Natural killer cell (primary cell): ENCODE data around the gene TMEM223. TPM values are rescaled to one million over a fixed set of nuclear protein-coding genes. Genes with fewer than 3 reads are reported as not detected.
A peak's percentile ranks its signal among the peaks of the same experiment; 100 is the strongest.

Experiments used
- ATAC-seq, 3 donors: fragments of 150-1000 bp in 2 of 3; fragments of 200-7000 bp in 1 of 3; cut with Tn5 transposase; 1 replicate in 1 of 3; 2 replicates in 2 of 3; pipeline ENCODE4 v1.10.0; 2021; ENCODE audit warnings: mild to moderate bottlenecking in 2 of 3, moderate library complexity in 2 of 3
- DNase-seq, 2 donors: peaks; one replicate each; pipeline versions ENCODE4 v3.0.0 to v3.0.0-alpha.2; 2013 to 2021; ENCODE audit warnings: mixed read lengths in 1 of 2
- H3K27ac ChIP-seq: one replicate; pipeline ENCODE4 v1.5.1; 2013; ENCODE audit warnings: mild to moderate bottlenecking, low read length
- H3K27me3 ChIP-seq: one replicate; pipeline ENCODE4 v1.6.1; 2013; ENCODE audit warnings: low read length; ENCODE audit not compliant: control insufficient read depth, insufficient read depth
- H3K36me3 ChIP-seq: one replicate; pipeline ENCODE4 v1.6.1; 2013; ENCODE audit warnings: low read length; ENCODE audit not compliant: control insufficient read depth, insufficient read depth
- H3K4me1 ChIP-seq: one replicate; pipeline ENCODE4 v1.6.1; 2013; ENCODE audit warnings: low read length; ENCODE audit not compliant: control insufficient read depth, insufficient read depth
- H3K4me3 ChIP-seq: one replicate; pipeline ENCODE4 v1.5.1; 2013; ENCODE audit warnings: low read length
- H3K9me3 ChIP-seq: one replicate; pipeline ENCODE4 v1.6.1; 2013; ENCODE audit warnings: low read length; ENCODE audit not compliant: control insufficient read depth, insufficient read depth
- H3K27ac Mint-ChIP-seq, 2 donors: one replicate each; pipeline ENCODE4 v1.8.0; 2022; ENCODE audit warnings: mild to moderate bottlenecking in 2 of 2, mixed read lengths in 2 of 2, moderate library complexity in 1 of 2
- H3K27me3 Mint-ChIP-seq, 2 donors: one replicate each; pipeline ENCODE4 v1.8.0; 2022; ENCODE audit warnings: low read depth in 2 of 2, mixed read lengths in 2 of 2
- H3K36me3 Mint-ChIP-seq: one replicate; pipeline ENCODE4 v1.8.0; 2022; ENCODE audit warnings: mixed read lengths
- H3K4me1 Mint-ChIP-seq, 2 donors: one replicate each; pipeline ENCODE4 v1.8.0; 2022; ENCODE audit warnings: mixed read lengths in 2 of 2
- H3K4me3 Mint-ChIP-seq: one replicate; pipeline ENCODE4 v1.8.0; 2022; ENCODE audit warnings: mild to moderate bottlenecking, moderate library complexity, mixed read lengths
- H3K9me3 Mint-ChIP-seq, 2 donors: one replicate each; pipeline ENCODE4 v1.8.0; 2022; ENCODE audit warnings: mixed read lengths in 2 of 2
- WGBS: methylation state at CpG from one replicate; pipeline ENCODE4 v1.1.7; 2013; ENCODE audit warnings: missing lambda C conversion rate; ENCODE audit not compliant: insufficient coverage; 5-methylcytosine and 5-hydroxymethylcytosine counted together
- intact Hi-C: fragments of 100-400 bp; cut with micrococcal nuclease; formaldehyde crosslinking; loops from one replicate; pipeline ENCODE4 v1.14.2; 2022
- total RNA-seq, 4 donors: library from RNA; stranded (reverse); fragments of 120-200 nt in 1 of 4; gene quantifications; one replicate each; pipeline versions ENCODE4 v1.2.3 to v1.2.4, GENCODE V29; 2013 to 2022
- TF ChIP-seq, protein P1 (sequence below): fragments of 200-600 bp; IDR thresholded peaks from one replicate; pipeline ENCODE4 v1.8.0; 2022; ENCODE audit warnings: antibody characterized with exemption

The TMEM223 gene
- total RNA-seq, 3 donors from 2014 or later (not counting 1 experiment from before 2014, with no cell fraction given) = 4.8 to 10.0 (median 5.0) TPM

DNA sequence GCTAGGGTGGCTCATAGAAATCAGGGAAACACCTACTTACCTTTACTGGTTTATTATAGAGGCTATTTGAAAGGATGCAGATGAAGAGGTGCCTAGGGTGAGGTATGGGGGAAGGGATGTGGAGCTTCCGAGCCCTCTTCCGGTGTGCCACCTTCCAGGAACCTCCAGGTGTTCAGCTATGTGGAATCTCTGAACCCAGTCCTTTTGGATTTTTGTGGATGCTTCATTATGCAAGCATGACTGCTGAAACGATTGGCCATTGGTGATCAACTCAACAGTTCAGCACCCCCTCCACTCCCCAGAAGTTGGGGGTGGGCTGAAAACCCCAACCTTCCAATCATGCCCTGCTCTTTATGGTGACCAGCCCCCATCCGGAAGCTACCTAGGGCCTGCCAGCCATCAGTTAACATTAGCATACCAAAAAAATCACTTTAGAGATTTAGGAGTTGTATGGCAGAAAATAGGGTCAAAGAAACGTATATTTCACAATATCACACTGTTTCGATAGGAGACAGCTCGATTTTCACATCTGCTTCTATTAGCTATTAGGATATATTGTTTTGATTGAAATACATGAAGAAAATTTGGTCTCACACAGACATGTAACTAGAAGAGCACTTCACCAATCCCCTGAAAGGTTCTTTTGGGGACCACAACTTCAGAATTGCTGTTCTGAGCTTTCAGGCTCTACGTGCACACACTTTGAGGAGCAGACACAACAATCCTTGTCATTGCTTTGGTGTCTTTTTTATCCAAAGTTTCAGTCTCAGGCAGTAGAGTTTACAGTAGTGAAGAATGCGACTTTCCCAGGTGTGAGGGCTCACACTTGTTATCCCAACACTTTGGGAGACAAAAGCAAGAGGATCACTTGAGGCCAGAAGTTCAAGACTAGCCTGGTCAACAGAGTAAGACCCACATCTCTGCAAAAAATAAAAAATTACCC is 33.7 kb downstream of the TMEM223 start:
- Mint-ChIP-seq H3K36me3 (no peaks in the 10 kb centered on the region), H3K9me3 (no peaks in the 10 kb centered on the region), H3K4me3 (no peak overlapping the region), H3K4me1 (peaks cover 23 to 25% of the 10 kb centered on the region in 2 donors), H3K27ac (no peak overlapping the region), H3K27me3 (no peaks in the 10 kb centered on the region)
- Histone ChIP-seq H3K9me3 (no peaks in the 10 kb centered on the region), H3K36me3 (no peaks in the 10 kb centered on the region), H3K27me3 (no peaks in the 10 kb centered on the region), H3K4me3 (no peak overlapping the region), H3K4me1 (peaks cover 31% of the 10 kb centered on the region), H3K27ac (no peak overlapping the region)
- no peak for ATAC-seq
- TF ChIP-seq, protein P1, sequence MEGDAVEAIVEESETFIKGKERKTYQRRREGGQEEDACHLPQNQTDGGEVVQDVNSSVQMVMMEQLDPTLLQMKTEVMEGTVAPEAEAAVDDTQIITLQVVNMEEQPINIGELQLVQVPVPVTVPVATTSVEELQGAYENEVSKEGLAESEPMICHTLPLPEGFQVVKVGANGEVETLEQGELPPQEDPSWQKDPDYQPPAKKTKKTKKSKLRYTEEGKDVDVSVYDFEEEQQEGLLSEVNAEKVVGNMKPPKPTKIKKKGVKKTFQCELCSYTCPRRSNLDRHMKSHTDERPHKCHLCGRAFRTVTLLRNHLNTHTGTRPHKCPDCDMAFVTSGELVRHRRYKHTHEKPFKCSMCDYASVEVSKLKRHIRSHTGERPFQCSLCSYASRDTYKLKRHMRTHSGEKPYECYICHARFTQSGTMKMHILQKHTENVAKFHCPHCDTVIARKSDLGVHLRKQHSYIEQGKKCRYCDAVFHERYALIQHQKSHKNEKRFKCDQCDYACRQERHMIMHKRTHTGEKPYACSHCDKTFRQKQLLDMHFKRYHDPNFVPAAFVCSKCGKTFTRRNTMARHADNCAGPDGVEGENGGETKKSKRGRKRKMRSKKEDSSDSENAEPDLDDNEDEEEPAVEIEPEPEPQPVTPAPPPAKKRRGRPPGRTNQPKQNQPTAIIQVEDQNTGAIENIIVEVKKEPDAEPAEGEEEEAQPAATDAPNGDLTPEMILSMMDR = no peak
- 89% methylated on average over 5 of the region's 9 CpGs for WGBS
- intact Hi-C loops = no loop called here
- no peak for DNase-seq

DNA sequence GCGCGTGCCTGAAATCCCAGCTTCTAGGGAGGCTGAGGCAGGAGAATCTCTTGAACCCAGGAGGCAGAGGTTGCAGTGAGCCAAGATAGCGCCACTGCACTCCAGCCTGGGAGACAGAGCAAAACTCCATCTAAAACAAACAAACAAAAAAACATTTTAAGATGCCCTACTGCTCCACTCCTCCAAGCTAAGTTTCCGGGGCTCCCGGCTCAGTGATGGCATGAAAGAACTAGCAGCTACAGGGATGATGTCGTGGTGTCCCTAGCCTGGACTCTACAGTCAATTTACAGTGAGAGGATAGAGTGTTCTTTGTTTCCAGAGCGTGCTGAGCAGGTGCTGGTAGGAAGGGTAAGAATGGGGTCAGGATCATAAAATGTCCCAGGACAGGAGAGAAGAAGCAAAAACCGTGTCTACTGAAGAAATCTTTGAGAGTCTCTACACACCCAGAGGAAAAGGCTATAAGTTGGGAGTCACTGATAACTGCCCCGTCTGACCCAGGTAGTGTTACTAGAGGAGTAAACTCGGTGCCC is 36.7 kb downstream of the TMEM223 start:
- Histone ChIP-seq H3K4me1 (peaks cover 22% of the 10 kb centered on the region), H3K9me3 (no peaks in the 10 kb centered on the region), H3K36me3 (peaks cover 6% of the 10 kb centered on the region), H3K27ac (no peak overlapping the region), H3K27me3 (no peaks in the 10 kb centered on the region), H3K4me3 (no peak overlapping the region)
- H3K4me3 Mint-ChIP-seq = peak overlapping the region; percentile 53
- ATAC-seq (no peak), DNase-seq (no peak)
- no peaks in the 10 kb centered on the region for H3K9me3 Mint-ChIP-seq
- intact Hi-C loops = loop anchor here (2.0 kb wide), 1 partner anchor 32 kb away; the partner anchor contains the start of gene TMEM179B
- no peak overlapping the region for H3K27ac Mint-ChIP-seq
- TF ChIP-seq, protein P1 = no peak
- WGBS = 93% methylated on average over 9 of the region's 10 CpGs
- no peaks in the 10 kb centered on the region for H3K36me3 Mint-ChIP-seq
- H3K4me1 Mint-ChIP-seq = peaks cover 7 to 9% of the 10 kb centered on the region in 2 donors
- H3K27me3 Mint-ChIP-seq = no peaks in the 10 kb centered on the region

DNA sequence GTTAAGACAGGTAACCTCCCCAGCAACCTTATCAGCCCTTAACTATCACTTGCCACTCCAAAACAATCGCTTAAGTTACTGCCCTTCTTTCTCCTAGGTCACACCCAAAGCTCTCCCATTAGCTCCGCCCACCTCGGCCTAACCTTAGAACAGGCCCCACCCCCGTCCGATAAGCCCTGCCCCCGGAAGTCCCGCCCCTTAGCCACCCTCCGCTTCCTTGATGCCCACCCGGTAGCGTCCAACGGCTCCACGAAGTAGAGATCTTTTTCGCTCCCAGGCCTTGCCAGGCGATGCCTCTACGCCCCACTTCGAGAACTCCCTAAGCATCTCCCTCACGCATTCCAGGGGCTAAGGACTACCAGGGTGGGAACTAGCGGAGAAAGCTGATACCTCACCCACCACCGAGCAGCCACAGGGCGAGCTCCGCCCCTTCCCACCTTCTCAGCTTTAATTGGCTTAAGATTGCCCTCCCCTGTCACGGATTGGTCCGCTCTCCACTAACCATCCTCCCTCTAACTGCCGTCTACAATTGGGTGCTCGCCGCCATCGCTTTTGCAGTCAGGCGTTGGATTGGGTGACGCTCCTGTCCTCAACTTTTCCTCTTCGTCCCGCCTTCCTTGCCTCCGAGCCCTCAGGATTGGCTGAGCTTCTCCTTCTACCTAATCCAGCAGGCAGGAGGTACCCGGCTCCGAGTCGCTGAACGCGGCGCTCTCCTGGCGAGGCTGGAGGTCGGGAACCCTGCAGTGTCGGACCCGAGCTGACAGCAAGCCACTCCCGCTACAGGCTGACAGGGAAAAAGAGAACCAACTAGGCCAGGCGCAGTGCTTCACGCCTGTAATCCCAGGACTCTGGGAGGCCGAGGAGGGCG is 37.8 kb downstream of the TMEM223 start, which contains the start of gene ZBTB3:
Gene ZBTB3 (minus strand): TSS at position 425 of the 868 bp plus-strand sequence. CDS start 496 bp downstream, outside the sequence.
- Histone ChIP-seq H3K36me3 (peaks cover 6% of the 10 kb centered on the region), H3K27me3 (no peaks in the 10 kb centered on the region), H3K4me3 (peak within 1 kb of the TSS; percentile 83), H3K27ac (peak within 1 kb of the TSS; percentile 81), H3K9me3 (no peaks in the 10 kb centered on the region), H3K4me1 (peaks cover 22% of the 10 kb centered on the region)
- Mint-ChIP-seq H3K27me3 (no peaks in the 10 kb centered on the region), H3K9me3 (no peaks in the 10 kb centered on the region), H3K27ac (peak within 1 kb of the TSS; percentile 91 to 96), H3K4me1 (peaks cover 9 to 10% of the 10 kb centered on the region in 2 donors), H3K4me3 (peak within 1 kb of the TSS; percentile 96), H3K36me3 (no peaks in the 10 kb centered on the region)
- intact Hi-C loops = loop anchor here (1.0 to 2.0 kb wide), 4 partner anchors 7 to 45 kb away; partner anchors contain the start of genes HNRNPUL2, POLR2G and TMEM179B
- TF ChIP-seq, protein P1 = no peak
- under 1% methylated on average over 47 of the region's 47 CpGs for WGBS
- DNase-seq (peak; percentile 93 to 99), ATAC-seq (peak; percentile 92 to 98 (median 94))
